Mucosa of descending colon (tissue), 3 donors: Measurements from ENCODE around the gene ABHD12. TPM values are rescaled to one million over a fixed set of nuclear protein-coding genes. Genes with fewer than 3 reads are reported as not detected.

Experiments used
- ATAC-seq: fragments of 200-7000 bp; cut with Tn5 transposase; one replicate; pipeline ENCODE4 v1.9.1; 2020; ENCODE audit warnings: mild to moderate bottlenecking, moderate library complexity
- DNase-seq, 3 donors: peaks; one replicate each; pipeline ENCODE4 v3.0.0-alpha.2; 2020
- H3K36me3 ChIP-seq: fragments of 200-600 bp; one replicate; pipeline ENCODE4 v1.8.0; 2021; ENCODE audit warnings: low read depth, mild to moderate bottlenecking
- H3K4me1 ChIP-seq: fragments of 200-600 bp; one replicate; pipeline ENCODE4 v1.8.0; 2021; ENCODE audit warnings: low read depth, mild to moderate bottlenecking
- H3K4me3 ChIP-seq: fragments of 200-600 bp; one replicate; pipeline ENCODE4 v1.8.0; 2021; ENCODE audit warnings: mild to moderate bottlenecking
- H3K9me3 ChIP-seq: fragments of 200-600 bp; one replicate; pipeline ENCODE4 v1.8.0; 2021; ENCODE audit warnings: mild to moderate bottlenecking
- intact Hi-C, 2 donors: fragments of 100-400 bp; cut with DNase I in 1 of 2; cut with micrococcal nuclease in 1 of 2; formaldehyde crosslinking; loops; one replicate each; pipeline versions ENCODE4 v1.11.0 to v1.11.1; 2022; cut with DNase I, micrococcal nuclease
- total RNA-seq, 3 donors: library from RNA; stranded (reverse); fragmentation: NEBNext Ultra II Directional in 2 of 3; extraction: Animal tissue kit (Norgen Biotek cat#: 25700) in 2 of 3; gene quantifications; one replicate each; pipeline versions ENCODE4 v1.2.1 to v1.2.4, GENCODE V29; 2021 to 2023
- TF ChIP-seq, protein P1 (sequence below): fragments of 200-600 bp; IDR thresholded peaks from one replicate; pipeline ENCODE4 v1.8.0; 2022; ENCODE audit warnings: antibody characterized with exemption, mild to moderate bottlenecking
- donor health status: DM: no; HTN: no; CAD: no; lungs with moderate emphysema.
- donor health status: DM: no; HTN: no; CAD: no.
- donor health status: DM: no; HTN: yes; CAD: no.

The ABHD12 gene
- total RNA-seq, 3 donors from 2014 or later, result 47.3 to 65.5 (median 59.5) TPM

- no peak for DNase-seq
Measured at GRCh38 chr20:25394996-25395395, 4.4 kb upstream of the ABHD12 start.

GRCh38 chr20:25394276-25394675 lies 3.6 kb upstream of the ABHD12 start:
- Histone ChIP-seq H3K36me3 (no peaks in the 10 kb centered on the region), H3K9me3 (no peaks in the 10 kb centered on the region), H3K4me1 (peaks cover 8% of the 10 kb centered on the region), H3K4me3 (no peak overlapping the region)
- DNase-seq, result no peak
- TF ChIP-seq, protein P1, sequence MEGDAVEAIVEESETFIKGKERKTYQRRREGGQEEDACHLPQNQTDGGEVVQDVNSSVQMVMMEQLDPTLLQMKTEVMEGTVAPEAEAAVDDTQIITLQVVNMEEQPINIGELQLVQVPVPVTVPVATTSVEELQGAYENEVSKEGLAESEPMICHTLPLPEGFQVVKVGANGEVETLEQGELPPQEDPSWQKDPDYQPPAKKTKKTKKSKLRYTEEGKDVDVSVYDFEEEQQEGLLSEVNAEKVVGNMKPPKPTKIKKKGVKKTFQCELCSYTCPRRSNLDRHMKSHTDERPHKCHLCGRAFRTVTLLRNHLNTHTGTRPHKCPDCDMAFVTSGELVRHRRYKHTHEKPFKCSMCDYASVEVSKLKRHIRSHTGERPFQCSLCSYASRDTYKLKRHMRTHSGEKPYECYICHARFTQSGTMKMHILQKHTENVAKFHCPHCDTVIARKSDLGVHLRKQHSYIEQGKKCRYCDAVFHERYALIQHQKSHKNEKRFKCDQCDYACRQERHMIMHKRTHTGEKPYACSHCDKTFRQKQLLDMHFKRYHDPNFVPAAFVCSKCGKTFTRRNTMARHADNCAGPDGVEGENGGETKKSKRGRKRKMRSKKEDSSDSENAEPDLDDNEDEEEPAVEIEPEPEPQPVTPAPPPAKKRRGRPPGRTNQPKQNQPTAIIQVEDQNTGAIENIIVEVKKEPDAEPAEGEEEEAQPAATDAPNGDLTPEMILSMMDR, result no peak
- intact Hi-C loops, result loop anchor here (10.0 kb wide), 2 partner anchors 89 to 399 kb away; partner anchors contain the start of gene APMAP (in 1 of the 2)
- ATAC-seq, result no peak

More at GRCh38 chr20:25394996-25395395, 4.4 kb upstream of the ABHD12 start:
- Histone ChIP-seq H3K9me3 (no peaks in the 10 kb centered on the region), H3K36me3 (no peaks in the 10 kb centered on the region), H3K4me1 (peaks cover 8% of the 10 kb centered on the region), H3K4me3 (no peak overlapping the region)
- TF ChIP-seq, protein P1, result no peak
- ATAC-seq, result no peak
- intact Hi-C loops, result loop anchor here (10.0 kb wide), 2 partner anchors 90 to 400 kb away; partner anchors contain the start of gene APMAP (in 1 of the 2)

DNA sequence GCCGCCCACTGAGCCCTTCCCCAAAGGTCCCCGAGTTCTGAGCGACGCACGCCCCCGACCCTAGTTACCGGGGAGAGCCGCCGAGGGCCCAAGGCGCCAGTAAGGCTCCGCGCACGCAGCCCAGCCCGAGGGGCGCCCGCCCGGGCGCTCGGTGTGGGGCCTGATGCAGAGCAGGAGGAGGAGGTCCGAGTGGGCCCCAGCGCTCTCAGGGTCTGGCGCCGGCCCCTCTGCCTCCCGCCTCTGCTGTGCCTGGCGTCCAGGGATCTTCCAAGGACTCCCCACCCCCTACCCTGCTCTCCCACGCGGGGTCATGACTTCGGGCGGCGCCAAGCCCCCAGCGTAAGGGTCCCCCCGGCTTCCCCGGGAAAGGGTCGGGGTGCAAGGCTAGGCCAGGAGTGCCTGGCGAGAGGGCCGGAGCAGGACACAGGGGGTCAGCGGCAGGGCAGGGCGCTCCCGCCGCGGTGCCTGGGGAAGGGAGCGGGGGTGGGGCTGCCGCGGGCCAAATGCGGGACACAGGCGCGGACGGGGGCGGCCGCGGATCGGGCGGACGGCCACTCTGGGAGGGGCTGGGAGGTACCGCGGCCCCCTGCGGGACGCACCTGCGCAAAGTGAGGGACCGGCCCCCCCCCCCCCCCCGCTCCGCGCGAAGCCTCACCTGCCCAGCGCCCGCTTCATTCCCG lies 637 bp downstream of the ABHD12 start:
- TF ChIP-seq, protein P1, result no peak
- peak; percentile 57 for ATAC-seq
- peak; percentile 44 to 73 (median 70) for DNase-seq
- intact Hi-C loops, result loop anchor here (10.0 kb wide), 2 partner anchors 85 to 395 kb away; partner anchors contain the start of gene APMAP (in 1 of the 2)
- no peaks in the 10 kb centered on the region for H3K36me3 ChIP-seq
- H3K9me3 ChIP-seq, result no peaks in the 10 kb centered on the region
- no peaks in the 10 kb centered on the region for H3K4me1 ChIP-seq
- H3K4me3 ChIP-seq, result peak overlapping the region; percentile 80

- peak; percentile 1 for ATAC-seq
- peak overlapping the region; percentile 80 for H3K4me3 ChIP-seq
- peak in 1 of 3 donors; percentile 29 for DNase-seq
- intact Hi-C loops, result no loop called here
- peaks cover 3% of the 10 kb centered on the region for H3K4me1 ChIP-seq
- TF ChIP-seq, protein P1, result no peak
- no peaks in the 10 kb centered on the region for H3K9me3 ChIP-seq
- H3K36me3 ChIP-seq, result no peaks in the 10 kb centered on the region
Measured at GRCh38 chr20:25389401-25389857, 1.2 kb downstream of the ABHD12 start.

DNA sequence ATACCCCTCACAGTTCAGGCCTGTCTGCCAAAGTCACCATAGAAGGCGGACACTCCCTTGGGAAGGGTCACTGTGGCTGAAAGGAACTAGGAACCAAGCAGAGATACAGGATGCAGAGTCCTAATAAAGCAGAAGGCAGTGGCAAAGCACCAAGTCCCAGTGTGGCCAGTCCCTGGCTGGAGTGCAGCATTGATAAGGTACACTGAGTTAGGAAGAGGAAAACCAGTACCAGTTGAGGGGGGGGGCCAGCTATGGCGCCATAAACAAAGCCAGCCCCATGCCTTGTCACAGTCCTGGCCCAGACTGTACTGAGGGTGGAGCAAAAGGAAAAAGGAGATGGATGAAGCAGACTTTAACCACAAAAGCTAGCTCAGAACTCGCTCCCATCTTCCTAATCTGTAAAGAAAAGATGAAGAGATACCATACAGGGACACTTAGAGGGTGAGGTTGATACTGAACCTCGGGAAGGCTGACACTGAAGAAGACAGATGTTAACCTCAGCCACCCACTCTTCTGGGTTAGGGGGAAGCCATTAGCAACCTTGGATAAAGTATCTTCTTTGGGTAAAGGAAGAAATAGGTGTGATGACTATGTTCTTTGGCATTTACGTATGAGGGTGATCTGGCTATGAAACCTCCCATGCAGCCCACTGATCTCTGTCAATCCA lies 7.8 kb downstream of the ABHD12 start:
- H3K4me3 ChIP-seq, result no peak overlapping the region
- ATAC-seq, result no peak
- intact Hi-C loops, result no loop called here
- no peak for DNase-seq
- H3K9me3 ChIP-seq, result no peaks in the 10 kb centered on the region
- peaks cover 3% of the 10 kb centered on the region for H3K4me1 ChIP-seq
- H3K36me3 ChIP-seq, result no peaks in the 10 kb centered on the region
- TF ChIP-seq, protein P1, result no peak
